Measurements from ENCODE around the gene FANCE. TPM values are rescaled to one million over a fixed set of nuclear protein-coding genes. Genes with fewer than 3 reads are reported as not detected.

FANCE gene
- total RNA-seq, 1 experiment from 2014 or later, result 10.9 TPM

- Histone ChIP-seq H3K9me3 (replicated peaks) (no peaks in the 10 kb centered on the region), H3K4me3 (peak within 1 kb of the TSS; percentile 98), H3K27me3 (no peaks in the 10 kb centered on the region), H3K4me1 (peaks cover 17% of the 10 kb centered on the region), H3K27ac (peak within 1 kb of the TSS; percentile 92), H3K36me3 (peaks cover 55% of the 10 kb centered on the region)
- peak; percentile 96 to 98 for DNase-seq
Measured at GRCh38 chr6:35468181-35468979, 16.2 kb downstream of the FANCE start, which contains the start of gene RPL10A. TSS of gene RPL10A (plus strand) at chr6:35468401. CDS start at chr6:35468435, 34 bp downstream.

DNA sequence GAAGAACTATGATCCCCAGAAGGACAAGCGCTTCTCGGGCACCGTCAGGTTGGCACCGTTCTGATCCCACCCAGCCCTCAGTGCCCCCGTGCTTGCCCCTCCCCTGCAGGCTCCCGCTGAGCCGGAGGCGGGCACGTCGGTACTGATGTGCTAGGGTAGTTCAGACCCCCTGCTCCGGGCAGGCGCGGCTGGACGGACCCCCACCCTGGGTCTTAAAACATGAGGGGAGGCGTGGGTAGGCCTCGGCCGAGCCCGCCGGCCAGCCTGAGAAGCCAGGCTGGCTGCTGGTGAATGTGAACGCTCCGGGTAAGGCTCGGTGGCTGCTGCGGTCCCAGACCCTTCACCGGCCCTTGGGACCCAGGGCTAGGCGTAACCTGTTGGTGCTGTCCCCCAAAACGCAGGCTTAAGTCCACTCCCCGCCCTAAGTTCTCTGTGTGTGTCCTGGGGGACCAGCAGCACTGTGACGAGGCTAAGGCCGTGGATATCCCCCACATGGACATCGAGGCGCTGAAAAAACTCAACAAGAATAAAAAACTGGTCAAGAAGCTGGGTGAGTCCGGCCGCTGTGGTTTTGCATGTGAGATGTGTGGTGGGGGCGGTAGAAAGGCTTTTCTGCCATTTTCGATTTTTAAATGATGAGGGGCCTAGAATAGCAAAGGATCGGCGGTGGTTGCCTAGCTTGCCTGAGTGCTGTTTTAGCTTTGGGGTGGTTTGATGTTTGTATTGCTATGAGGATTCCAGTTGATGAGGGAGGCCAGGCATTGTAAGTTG lies 17.0 kb downstream of the FANCE start:
- Histone ChIP-seq H3K27me3 (no peaks in the 10 kb centered on the region), H3K36me3 (peaks cover 61% of the 10 kb centered on the region), H3K4me3 (peak overlapping the region; percentile 98), H3K4me1 (peaks cover 17% of the 10 kb centered on the region), H3K27ac (peak overlapping the region; percentile 92), H3K9me3 (replicated peaks) (no peaks in the 10 kb centered on the region)
- peak in 1 of 2 experiments; percentile 24 for DNase-seq

DNA sequence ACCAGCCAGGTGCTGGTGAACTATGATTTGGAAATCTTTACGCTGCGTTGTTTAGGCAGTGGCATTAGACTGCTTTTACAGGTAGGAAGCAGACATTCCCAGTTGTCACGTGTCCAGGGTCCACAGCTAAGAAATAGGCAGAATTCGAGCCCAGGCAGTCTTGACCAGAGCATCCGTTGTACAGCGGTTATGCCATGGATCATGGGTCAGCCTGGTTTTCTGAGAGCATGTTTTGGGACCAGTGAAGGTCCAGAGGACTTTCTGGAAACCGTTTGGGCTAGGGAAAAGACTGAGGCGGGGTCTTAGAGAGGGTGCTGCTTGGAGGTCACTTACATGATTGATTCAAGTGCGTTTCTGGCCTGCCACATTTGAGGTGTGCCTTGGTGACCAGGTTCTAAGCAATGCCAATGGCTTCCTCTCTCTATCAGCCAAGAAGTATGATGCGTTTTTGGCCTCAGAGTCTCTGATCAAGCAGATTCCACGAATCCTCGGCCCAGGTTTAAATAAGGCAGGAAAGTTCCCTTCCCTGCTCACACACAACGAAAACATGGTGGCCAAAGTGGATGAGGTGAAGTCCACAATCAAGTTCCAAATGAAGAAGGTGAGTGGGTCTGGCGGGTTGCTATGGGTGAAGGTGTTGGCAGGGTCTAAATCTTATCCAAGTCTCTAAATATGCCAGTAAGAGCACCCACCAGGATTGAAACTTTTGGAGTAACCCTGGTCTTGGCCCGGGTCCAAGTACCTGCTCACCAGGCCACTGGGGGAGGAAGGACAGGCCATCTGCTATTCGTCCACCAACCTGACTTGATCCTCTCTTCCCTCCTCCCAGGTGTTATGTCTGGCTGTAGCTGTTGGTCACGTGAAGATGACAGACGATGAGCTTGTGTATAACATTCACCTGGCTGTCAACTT lies 17.9 kb downstream of the FANCE start:
- peak in 1 of 2 experiments; percentile 26 for DNase-seq
- Histone ChIP-seq H3K9me3 (replicated peaks) (no peaks in the 10 kb centered on the region), H3K27me3 (no peaks in the 10 kb centered on the region), H3K4me3 (peak overlapping the region; percentile 98), H3K27ac (peak overlapping the region; percentile 92; the same call in 1 of the 2 replicates), H3K4me1 (peaks cover 17% of the 10 kb centered on the region), H3K36me3 (peaks cover 62% of the 10 kb centered on the region)

DNA sequence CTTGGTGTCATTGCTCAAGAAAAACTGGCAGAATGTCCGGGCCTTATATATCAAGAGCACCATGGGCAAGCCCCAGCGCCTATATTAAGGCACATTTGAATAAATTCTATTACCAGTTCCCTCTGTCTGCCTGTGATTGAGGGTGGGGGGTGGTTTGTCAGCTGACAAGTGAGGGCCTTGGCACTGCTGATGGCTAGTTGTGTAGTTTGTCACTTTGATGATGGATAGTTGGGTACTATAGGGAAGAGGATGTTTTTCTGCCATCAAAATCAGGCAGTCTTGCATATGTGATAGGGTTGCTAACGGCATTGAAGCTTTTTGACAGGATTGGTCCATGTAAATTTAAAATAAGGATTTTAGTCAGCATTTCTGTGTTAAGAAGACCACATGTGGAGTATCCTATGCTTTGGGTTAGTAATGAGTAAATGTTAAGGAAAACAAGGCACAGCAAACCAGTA lies 18.6 kb downstream of the FANCE start:
- Histone ChIP-seq H3K4me1 (peaks cover 17% of the 10 kb centered on the region), H3K27ac (no peak overlapping the region), H3K27me3 (no peaks in the 10 kb centered on the region), H3K36me3 (peaks cover 59% of the 10 kb centered on the region), H3K9me3 (replicated peaks) (no peaks in the 10 kb centered on the region), H3K4me3 (peak overlapping the region; percentile 98)
- no peak for DNase-seq

DNA sequence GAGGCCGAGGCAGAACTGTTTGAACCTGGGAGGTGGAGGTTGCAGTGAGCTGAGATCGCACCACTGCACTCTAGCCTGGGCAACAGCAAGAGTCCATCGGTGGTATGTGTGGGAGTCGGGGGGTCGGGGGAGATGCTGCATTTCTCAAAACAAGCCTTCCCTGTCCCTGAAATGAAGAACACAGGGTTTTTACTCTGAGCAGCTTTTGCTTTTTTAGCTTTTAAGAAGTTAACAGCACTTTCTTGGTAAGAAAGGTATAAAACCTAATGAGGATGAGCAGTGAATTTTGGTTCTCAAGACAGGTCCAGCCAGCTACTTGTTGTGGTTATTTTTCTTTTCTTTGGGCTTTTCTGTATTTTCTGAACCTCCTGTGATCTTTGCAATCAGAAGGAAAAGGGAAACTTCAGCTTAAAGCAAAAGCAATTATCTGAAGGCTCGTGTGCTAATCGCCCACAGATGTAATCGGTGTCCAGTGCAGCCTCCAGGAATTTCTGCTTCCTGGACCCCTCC lies 19.8 kb downstream of the FANCE start:
- no peaks in the 10 kb centered on the region for H3K27me3 ChIP-seq
- H3K27ac ChIP-seq, result no peak overlapping the region
- no peak overlapping the region for H3K4me3 ChIP-seq
- H3K36me3 ChIP-seq, result peaks cover 56% of the 10 kb centered on the region
- H3K9me3 ChIP-seq (replicated peaks), result no peaks in the 10 kb centered on the region
- no peak for DNase-seq
- H3K4me1 ChIP-seq, result peaks cover 17% of the 10 kb centered on the region

- no peaks in the 10 kb centered on the region for H3K27me3 ChIP-seq
- peaks cover 56% of the 10 kb centered on the region for H3K36me3 ChIP-seq
- no peaks in the 10 kb centered on the region for H3K9me3 ChIP-seq (replicated peaks)
- H3K4me1 ChIP-seq, result peaks cover 17% of the 10 kb centered on the region
- no peak overlapping the region for H3K4me3 ChIP-seq
- H3K27ac ChIP-seq, result no peak overlapping the region
- DNase-seq, result no peak
Measured at GRCh38 chr6:35473075-35473849, 21.1 kb downstream of the FANCE start.

DNA sequence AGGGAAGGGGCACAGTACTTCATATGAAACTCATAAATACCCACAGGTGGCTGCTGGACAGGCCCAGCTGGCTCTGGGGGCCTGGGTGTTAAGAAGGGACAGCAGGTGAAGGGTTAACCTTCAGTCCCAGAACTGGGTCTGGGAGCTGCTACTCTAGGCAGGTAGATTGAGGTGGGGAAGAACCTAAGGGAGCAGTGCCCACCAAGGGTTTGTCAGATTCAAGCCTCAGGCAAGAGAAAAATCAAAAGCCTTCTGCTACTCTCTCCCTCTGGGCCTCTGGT lies 21.7 kb downstream of the FANCE start:
- no peaks in the 10 kb centered on the region for H3K9me3 ChIP-seq (replicated peaks)
- no peaks in the 10 kb centered on the region for H3K27me3 ChIP-seq
- peaks cover 52% of the 10 kb centered on the region for H3K36me3 ChIP-seq
- H3K27ac ChIP-seq, result no peak overlapping the region
- H3K4me1 ChIP-seq, result peaks cover 17% of the 10 kb centered on the region
- no peak overlapping the region for H3K4me3 ChIP-seq
- DNase-seq, result no peak

GRCh38 chr6:35474131-35474941 lies 22.2 kb downstream of the FANCE start:
- Histone ChIP-seq H3K27me3 (no peaks in the 10 kb centered on the region), H3K4me1 (peaks cover 17% of the 10 kb centered on the region), H3K27ac (no peak overlapping the region), H3K36me3 (peaks cover 46% of the 10 kb centered on the region), H3K9me3 (replicated peaks) (no peaks in the 10 kb centered on the region), H3K4me3 (no peak overlapping the region)
- DNase-seq, result no peak

DNA sequence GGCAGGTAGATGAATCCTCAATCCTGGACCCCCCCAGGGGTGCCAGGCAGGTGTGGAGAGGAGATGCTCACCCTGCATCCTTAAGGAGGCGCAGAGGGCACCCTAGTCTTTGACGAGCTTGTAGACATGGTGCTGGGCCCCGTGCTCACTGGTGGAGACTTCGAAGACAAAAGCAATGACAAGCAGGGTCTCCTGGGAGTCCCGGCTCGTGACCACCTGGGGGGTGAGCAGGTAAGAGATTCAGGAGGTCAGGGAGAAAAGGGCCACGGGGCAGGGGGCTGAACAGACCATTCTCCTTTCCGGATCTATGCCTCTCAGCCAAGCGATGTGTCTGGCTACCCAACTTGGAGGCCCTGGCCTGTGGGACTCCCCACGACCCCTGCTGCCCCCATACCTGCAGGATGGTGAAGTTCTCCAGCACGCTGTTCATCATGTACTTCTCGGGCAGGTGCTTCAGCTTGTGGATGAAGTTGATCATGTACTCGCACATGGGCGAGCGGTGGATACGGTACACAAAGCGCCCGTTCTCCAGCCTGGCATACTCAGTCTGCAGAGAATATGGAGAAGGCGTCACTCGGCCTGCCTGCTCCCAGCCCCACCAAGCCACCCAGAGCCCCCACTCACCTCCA lies 22.9 kb downstream of the FANCE start:
- Histone ChIP-seq H3K4me1 (peaks cover 14% of the 10 kb centered on the region), H3K4me3 (no peak overlapping the region), H3K36me3 (peaks cover 39% of the 10 kb centered on the region), H3K27me3 (no peaks in the 10 kb centered on the region), H3K9me3 (replicated peaks) (no peaks in the 10 kb centered on the region), H3K27ac (no peak overlapping the region)
- no peak for DNase-seq

DNA sequence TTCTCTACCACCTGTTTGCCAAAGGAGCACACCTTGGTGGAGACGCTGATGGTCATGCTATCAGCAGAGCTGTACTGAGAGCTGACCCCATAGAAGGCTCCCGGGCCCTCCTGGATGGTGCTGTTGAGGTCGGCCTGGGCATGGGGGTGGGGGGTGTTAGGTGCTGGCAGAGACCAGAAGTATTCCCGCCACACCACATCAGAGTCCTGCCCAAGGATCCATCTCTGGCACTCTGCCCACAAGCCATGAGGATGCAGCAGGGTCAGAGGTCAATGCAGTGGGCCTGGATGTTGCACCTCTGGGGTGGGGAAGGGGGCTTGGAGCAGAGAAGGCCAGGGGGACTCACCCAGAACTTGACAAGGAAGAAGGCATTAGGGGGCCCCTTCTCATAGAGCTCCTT lies 23.4 kb downstream of the FANCE start:
- no peaks in the 10 kb centered on the region for H3K9me3 ChIP-seq (replicated peaks)
- no peak overlapping the region for H3K4me3 ChIP-seq
- H3K27me3 ChIP-seq, result no peaks in the 10 kb centered on the region
- H3K27ac ChIP-seq, result no peak overlapping the region
- peaks cover 9% of the 10 kb centered on the region for H3K4me1 ChIP-seq
- peaks cover 34% of the 10 kb centered on the region for H3K36me3 ChIP-seq
- no peak for DNase-seq

- H3K4me3 ChIP-seq, result no peak overlapping the region
- DNase-seq, result no peak
- no peaks in the 10 kb centered on the region for H3K9me3 ChIP-seq (replicated peaks)
- peaks cover 5% of the 10 kb centered on the region for H3K4me1 ChIP-seq
- H3K36me3 ChIP-seq, result peaks cover 29% of the 10 kb centered on the region
- H3K27ac ChIP-seq, result no peak overlapping the region
- H3K27me3 ChIP-seq, result no peaks in the 10 kb centered on the region
Measured at GRCh38 chr6:35476004-35476403, 23.9 kb downstream of the FANCE start.

DNA sequence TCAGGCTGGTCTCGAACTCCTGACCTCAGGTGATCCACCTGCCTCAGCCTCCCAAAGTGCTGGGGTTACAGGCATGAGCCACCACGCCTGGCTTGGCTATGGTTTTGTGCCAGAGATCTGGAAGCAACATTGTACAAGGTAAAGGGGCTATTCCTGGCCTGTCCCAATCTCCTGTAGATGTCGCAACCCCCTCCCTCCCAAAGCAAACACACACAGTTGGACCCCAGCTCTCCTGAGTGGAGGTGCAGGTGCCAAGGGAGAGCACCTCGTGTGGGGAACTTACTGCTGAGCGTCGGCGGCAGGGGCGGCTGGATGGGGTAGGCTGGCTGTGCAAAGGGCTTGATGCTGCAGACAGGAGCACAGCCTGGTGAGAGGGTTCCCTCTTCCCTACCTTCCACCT lies 24.9 kb downstream of the FANCE start:
- no peaks in the 10 kb centered on the region for H3K27me3 ChIP-seq
- H3K4me1 ChIP-seq, result peaks cover 3% of the 10 kb centered on the region
- peaks cover 19% of the 10 kb centered on the region for H3K36me3 ChIP-seq
- no peak overlapping the region for H3K4me3 ChIP-seq
- no peak for DNase-seq
- no peak overlapping the region for H3K27ac ChIP-seq
- no peaks in the 10 kb centered on the region for H3K9me3 ChIP-seq (replicated peaks)
